Right lobe of liver (tissue), 6 donors: ENCODE results near the gene OR10V1. TPM values are rescaled to one million over a fixed set of nuclear protein-coding genes. Genes with fewer than 3 reads are reported as not detected.

Source experiments
- ATAC-seq, 4 donors: fragments of 200-7000 bp; cut with Tn5 transposase; one replicate each; pipeline ENCODE4 v1.9.1; 2020; ENCODE audit warnings: mild to moderate bottlenecking in 4 of 4, moderate library complexity in 4 of 4
- DNase-seq, 3 donors: peaks; one replicate each; pipeline ENCODE4 v3.0.0-alpha.2; 2020
- H3K27ac ChIP-seq, 3 donors: fragments of 200-600 bp; one replicate each; pipeline ENCODE4 v1.8.0; 2022
- H3K27me3 ChIP-seq, 2 donors: fragments of 200-600 bp; one replicate each; pipeline ENCODE4 v1.8.0; 2022
- H3K36me3 ChIP-seq, 4 donors: fragments of 200-600 bp; sonication (generic) in 1 of 4; one replicate each; pipeline versions ENCODE4 v1.5.1 to v1.8.0; 2017 to 2022; ENCODE audit warnings: control low read depth in 1 of 4
- H3K4me1 ChIP-seq, 4 donors: fragments of 200-600 bp; sonication (generic) in 1 of 4; one replicate each; pipeline versions ENCODE4 v1.5.1 to v1.8.0; 2017 to 2022; ENCODE audit warnings: control low read depth in 1 of 4
- H3K4me3 ChIP-seq, 3 donors: fragments of 200-600 bp; one replicate each; pipeline ENCODE4 v1.8.0; 2022
- H3K9me3 ChIP-seq, 4 donors: fragments of 200-600 bp; sonication (generic) in 1 of 4; one replicate each; pipeline versions ENCODE4 v1.5.1 to v1.8.0; 2017 to 2022; ENCODE audit warnings: control low read depth in 1 of 4
- POLR2A ChIP-seq: fragments of 450-650 bp; IDR thresholded peaks from one replicate; pipeline ENCODE4 v1.6.1; 2017; ENCODE audit warnings: antibody characterized with exemption, mild to moderate bottlenecking
- WGBS: methylation state at CpG from one replicate; pipeline ENCODE4 v1.1.6; 2018; ENCODE audit warnings: low coverage, low lambda C conversion rate; ENCODE audit not compliant: insufficient coverage; ENCODE audit errors: missing lambda C conversion rate; 5-methylcytosine and 5-hydroxymethylcytosine counted together
- intact Hi-C, 2 donors: fragments of 100-400 bp; cut with DNase I; formaldehyde crosslinking; loops; one replicate each; pipeline versions ENCODE4 v1.11.2 to v1.14.1; 2022
- total RNA-seq, 6 experiments: library from RNA; depleted of rRNA in 2 of 6; stranded (reverse); fragments of >200 nt in 2 of 6; fragmentation: NEBNext Ultra II Directional in 3 of 6; extraction: Animal tissue kit (Norgen Biotek cat#: 25700) in 3 of 6; gene quantifications; one replicate each; pipeline versions ENCODE4 v1.1.0 to v1.2.4, GENCODE V29; 2016 to 2023
- TF ChIP-seq, protein P1 (sequence below), 4 donors: fragments of 200-600 bp in 3 of 4; fragments of 450-650 bp in 1 of 4; IDR thresholded peaks; one replicate each; pipeline versions ENCODE4 v1.5.1 to v1.8.0; 2016 to 2022; ENCODE audit warnings: antibody characterized with exemption in 4 of 4, mild to moderate bottlenecking in 2 of 4
- donor health status: DM: no; HTN: yes; CAD: no.
- donor health status: DM: no; HTN: no; CAD: no.
- donor health status: DM: no; HTN: no; CAD: no.
- donor health status: DM: no; HTN: yes; CAD: no.
- donor health status: DM: no; HTN: yes; CAD: no.

OR10V1 gene
- total RNA-seq, 6 experiments from 2014 or later, result not detected

DNA sequence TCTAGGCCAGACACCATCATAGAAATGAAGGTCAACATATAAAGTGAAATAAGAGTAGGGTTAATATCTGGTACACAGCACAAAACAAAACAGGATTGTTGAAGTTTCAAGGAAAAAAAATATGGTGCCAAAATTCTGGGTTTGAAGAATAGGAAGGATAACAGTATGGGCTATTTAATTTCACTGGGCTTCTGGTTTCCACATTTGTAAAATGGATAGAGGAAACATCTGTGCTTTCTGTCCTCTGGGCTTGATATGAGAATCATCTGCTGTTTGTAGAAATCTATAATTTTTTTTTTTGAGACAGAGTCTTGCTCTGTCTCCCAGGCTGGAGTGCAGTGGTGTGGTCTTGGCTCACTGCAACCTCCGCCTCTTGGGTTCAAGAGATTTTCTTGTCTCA lies 13.8 kb upstream of the OR10V1 start:
- Histone ChIP-seq H3K4me1 (no peaks in the 10 kb centered on the region), H3K27me3 (no peaks in the 10 kb centered on the region), H3K36me3 (no peaks in the 10 kb centered on the region), H3K9me3 (no peaks in the 10 kb centered on the region), H3K4me3 (no peak overlapping the region), H3K27ac (no peak overlapping the region)
- TF ChIP-seq, protein P1, sequence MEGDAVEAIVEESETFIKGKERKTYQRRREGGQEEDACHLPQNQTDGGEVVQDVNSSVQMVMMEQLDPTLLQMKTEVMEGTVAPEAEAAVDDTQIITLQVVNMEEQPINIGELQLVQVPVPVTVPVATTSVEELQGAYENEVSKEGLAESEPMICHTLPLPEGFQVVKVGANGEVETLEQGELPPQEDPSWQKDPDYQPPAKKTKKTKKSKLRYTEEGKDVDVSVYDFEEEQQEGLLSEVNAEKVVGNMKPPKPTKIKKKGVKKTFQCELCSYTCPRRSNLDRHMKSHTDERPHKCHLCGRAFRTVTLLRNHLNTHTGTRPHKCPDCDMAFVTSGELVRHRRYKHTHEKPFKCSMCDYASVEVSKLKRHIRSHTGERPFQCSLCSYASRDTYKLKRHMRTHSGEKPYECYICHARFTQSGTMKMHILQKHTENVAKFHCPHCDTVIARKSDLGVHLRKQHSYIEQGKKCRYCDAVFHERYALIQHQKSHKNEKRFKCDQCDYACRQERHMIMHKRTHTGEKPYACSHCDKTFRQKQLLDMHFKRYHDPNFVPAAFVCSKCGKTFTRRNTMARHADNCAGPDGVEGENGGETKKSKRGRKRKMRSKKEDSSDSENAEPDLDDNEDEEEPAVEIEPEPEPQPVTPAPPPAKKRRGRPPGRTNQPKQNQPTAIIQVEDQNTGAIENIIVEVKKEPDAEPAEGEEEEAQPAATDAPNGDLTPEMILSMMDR (IDR thresholded peaks at IDR 0.05), result no peak
- no peak for TF ChIP-seq POLR2A
- DNase-seq, result no peak
- intact Hi-C loops, result no loop called here
- ATAC-seq, result no peak
- 86% methylated on average over 1 of the region's 1 CpG for WGBS

DNA sequence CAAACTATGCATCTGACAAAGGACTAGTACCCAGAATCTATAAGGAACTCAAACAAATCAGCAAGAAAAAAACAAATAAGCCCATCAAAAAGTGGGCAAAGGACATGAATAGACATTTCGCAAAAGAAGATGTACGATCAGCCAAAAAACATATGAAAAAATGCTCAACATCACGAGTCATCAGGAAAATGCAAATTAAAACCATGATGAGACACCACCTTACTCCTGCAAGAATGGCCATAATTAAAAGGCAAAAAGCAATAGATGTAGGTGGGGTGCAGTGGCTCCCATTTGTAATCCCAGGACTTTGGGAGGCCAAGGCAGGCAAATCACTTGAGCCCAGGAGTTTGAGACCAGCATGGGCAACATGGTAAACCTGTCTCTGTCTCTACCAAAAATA lies 10.4 kb upstream of the OR10V1 start:
- H3K4me3 ChIP-seq, result no peak overlapping the region
- no peaks in the 10 kb centered on the region for H3K9me3 ChIP-seq
- H3K4me1 ChIP-seq, result no peaks in the 10 kb centered on the region
- TF ChIP-seq, protein P1 (IDR thresholded peaks at IDR 0.05), result no peak
- TF ChIP-seq POLR2A, result no peak
- 52% methylated on average over 3 of the region's 3 CpGs for WGBS
- H3K27ac ChIP-seq, result no peak overlapping the region
- H3K36me3 ChIP-seq, result no peaks in the 10 kb centered on the region
- ATAC-seq, result no peak
- no peak for DNase-seq
- intact Hi-C loops, result no loop called here
- no peaks in the 10 kb centered on the region for H3K27me3 ChIP-seq

DNA sequence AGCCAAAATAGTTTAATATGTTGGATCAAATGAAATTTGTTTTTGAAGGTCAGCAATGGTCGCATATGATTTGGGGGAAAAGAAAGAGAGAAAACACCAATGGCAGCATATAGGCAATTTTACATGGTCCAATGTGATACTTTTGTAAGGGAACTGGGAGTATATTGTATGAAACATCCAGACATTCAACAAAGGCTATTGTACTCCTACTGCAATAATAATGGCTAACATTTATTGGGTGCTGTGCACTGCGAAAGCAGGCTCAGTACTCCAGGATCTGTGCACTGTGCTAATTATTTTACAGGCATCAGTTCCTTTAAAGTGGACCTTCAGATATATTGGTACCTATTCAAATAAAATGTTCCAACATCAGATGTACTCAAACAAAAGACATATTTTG lies 5.9 kb upstream of the OR10V1 start:
- 39% methylated on average over 2 of the region's 2 CpGs for WGBS
- Histone ChIP-seq H3K4me1 (no peaks in the 10 kb centered on the region), H3K27me3 (no peaks in the 10 kb centered on the region), H3K36me3 (no peaks in the 10 kb centered on the region), H3K4me3 (no peak overlapping the region), H3K9me3 (no peaks in the 10 kb centered on the region), H3K27ac (no peak overlapping the region)
- DNase-seq (no peak), ATAC-seq (no peak)
- intact Hi-C loops, result no loop called here
- TF ChIP-seq POLR2A, result no peak
- TF ChIP-seq, protein P1 (IDR thresholded peaks at IDR 0.05), result no peak

DNA sequence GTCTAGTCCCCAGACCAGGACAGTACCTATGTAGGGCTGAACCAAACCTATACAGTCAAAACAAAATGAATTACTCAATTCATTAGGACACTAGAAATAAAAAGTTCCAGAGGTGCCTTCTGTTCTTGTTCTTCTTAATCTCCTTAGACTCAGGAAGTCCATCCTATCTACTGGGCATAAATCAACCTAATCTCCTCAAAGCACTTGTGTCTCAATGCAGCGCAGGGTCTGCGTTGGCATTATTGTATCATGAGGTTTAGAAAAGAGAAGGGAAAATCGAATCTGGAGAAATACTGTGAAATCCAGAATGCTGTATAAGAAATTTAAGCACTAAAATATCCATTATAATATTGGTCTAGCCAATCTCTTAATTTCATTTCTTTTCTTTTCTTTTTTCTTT lies 2.4 kb upstream of the OR10V1 start:
- Histone ChIP-seq H3K4me1 (no peaks in the 10 kb centered on the region), H3K9me3 (no peaks in the 10 kb centered on the region), H3K36me3 (no peaks in the 10 kb centered on the region), H3K27ac (no peak overlapping the region), H3K27me3 (no peaks in the 10 kb centered on the region), H3K4me3 (no peak overlapping the region)
- no peak for ATAC-seq
- WGBS, result 39% methylated on average over 3 of the region's 3 CpGs
- intact Hi-C loops, result no loop called here
- TF ChIP-seq, protein P1 (IDR thresholded peaks at IDR 0.05), result no peak
- TF ChIP-seq POLR2A, result no peak
- DNase-seq, result no peak
